Measurements from ENCODE around the gene SMIM15. TPM values are rescaled to one million over a fixed set of nuclear protein-coding genes. Genes with fewer than 3 reads are reported as not detected.

SMIM15 gene
- total and polyA plus RNA-seq, 2 donors (not counting 3 experiments of a cell fraction or from before 2014, with no cell fraction given): 18.4 to 48.8 TPM

DNA sequence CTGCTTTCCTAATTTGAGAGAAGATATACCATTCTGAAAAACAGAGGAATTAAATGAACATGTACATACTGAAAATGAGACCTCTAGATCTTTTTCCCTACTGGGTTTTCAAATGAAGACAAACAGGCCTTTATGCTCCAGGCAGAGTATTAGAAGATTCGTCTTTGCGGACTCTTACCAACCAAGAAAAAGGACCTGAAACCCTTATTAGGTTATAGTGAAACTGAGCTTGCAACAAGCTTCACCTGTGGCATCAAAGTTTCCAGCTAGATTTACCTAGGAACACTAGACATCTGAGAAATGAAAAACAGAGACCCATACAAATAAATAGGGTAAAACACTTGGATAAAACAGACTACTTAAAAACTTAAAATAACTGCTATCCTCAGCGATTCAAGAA is 46.3 kb downstream of the SMIM15 start:
- DNase-seq (ENCODE audit: low read depth, low spot score): no peak
- no peak overlapping the region for H3K27ac ChIP-seq (ENCODE audit: insufficient read depth, low read depth, low read length)
- intact Hi-C loops (cut with micrococcal nuclease) (no loop called here), dilution Hi-C loops (cut with MboI; ENCODE audit: extremely low pct_ligation_motif_present, low sequenced_read_pairs) (no loop called here)
- no peaks in the 10 kb centered on the region for H3K27me3 ChIP-seq (ENCODE audit: control insufficient read depth in 2 of 2, insufficient read depth in 2 of 2, low read length in 2 of 2)
- H3K4me1 ChIP-seq (ENCODE audit: control insufficient read depth, extremely low read depth, insufficient read depth, low read length): no peaks in the 10 kb centered on the region
- H3K4me3 ChIP-seq (replicated peaks in 1 of 3; ENCODE audit: insufficient read depth in 1 of 3, low read depth in 1 of 3, low read length in 3 of 3): no peak overlapping the region
- no peaks in the 10 kb centered on the region for H3K79me2 ChIP-seq (ENCODE audit: control insufficient read depth, insufficient read depth, low read length)
- no peak overlapping the region for H3K4me2 ChIP-seq (ENCODE audit: insufficient read depth, low read length)
- FAIRE-seq: no peak
- H3K9me1 ChIP-seq (replicated peaks; ENCODE audit: control insufficient read depth, extremely low read depth, insufficient read depth, low read length): no peaks in the 10 kb centered on the region
- no peaks in the 10 kb centered on the region for H3K36me3 ChIP-seq (ENCODE audit: control insufficient read depth in 2 of 2, extremely low read depth in 1 of 2, insufficient read depth in 2 of 2, low read length in 2 of 2)
- no TSS peak for BruUV-seq (replicated peaks)
- no peaks in the 10 kb centered on the region for H3K9me3 ChIP-seq (replicated peaks; ENCODE audit: control insufficient read depth, insufficient read depth, low read length)
- TF ChIP-seq FOS (IDR thresholded peaks at IDR 0.05; ENCODE audit: borderline replicate concordance, insufficient read depth, low read length) (no peak), POLR2AphosphoS5 (IDR thresholded peaks at IDR 0.05; ENCODE audit: insufficient read depth, low read depth, low read length) (no peak), JUN (IDR thresholded peaks at IDR 0.05; ENCODE audit: borderline replicate concordance, insufficient read depth, insufficient read length, low read depth) (no peak), CTCF (IDR thresholded peaks at IDR 0.05; ENCODE audit: extremely low read depth in 1 of 2, insufficient read depth in 1 of 2, low read depth in 1 of 2, low read length in 2 of 2) (no peak), POLR2A (IDR thresholded peaks at IDR 0.05; ENCODE audit: low read depth, low read length) (no peak), GATA2 (IDR thresholded peaks at IDR 0.05; ENCODE audit: insufficient read depth, insufficient read length, low read depth, low read length) (no peak), MAX (IDR thresholded peaks at IDR 0.05; ENCODE audit: insufficient read depth, insufficient read length) (no peak), MYC (IDR thresholded peaks at IDR 0.05; ENCODE audit: low read depth, low read length) (no peak), EZH2 (IDR thresholded peaks at IDR 0.05; ENCODE audit: borderline replicate concordance, low read depth, low read length, severe bottlenecking) (no peak)
- H2AFZ ChIP-seq (ENCODE audit: low read depth, low read length): no peak overlapping the region
- POLR2A ChIA-PET: no interaction called here
- CTCF ChIA-PET: interaction anchor here (1.2 kb wide), 1 partner anchor 46 kb away, joined by 3 read pairs; no protein-coding TSS in a partner anchor
- no peak overlapping the region for H3K9ac ChIP-seq (replicated peaks; ENCODE audit: extremely low read depth, insufficient read depth, low read length)
- no peaks in the 10 kb centered on the region for H4K20me1 ChIP-seq (replicated peaks; ENCODE audit: control insufficient read depth, extremely low read depth, insufficient read depth, low read length)
